SH-SY5Y (cell line): Measurements from ENCODE around the gene MAP1LC3C.

Experiments used
- GATA2 ChIP-seq: IDR thresholded peaks from 2 replicates; pipeline ENCODE4 v1.6.1; 2011; ENCODE audit warnings: mild to moderate bottlenecking, low read depth, low read length
- GATA3 ChIP-seq: IDR thresholded peaks from 2 replicates; pipeline ENCODE4 v1.6.1; 2011; ENCODE audit warnings: low read depth, mild to moderate bottlenecking, low read length, moderate library complexity

DNA sequence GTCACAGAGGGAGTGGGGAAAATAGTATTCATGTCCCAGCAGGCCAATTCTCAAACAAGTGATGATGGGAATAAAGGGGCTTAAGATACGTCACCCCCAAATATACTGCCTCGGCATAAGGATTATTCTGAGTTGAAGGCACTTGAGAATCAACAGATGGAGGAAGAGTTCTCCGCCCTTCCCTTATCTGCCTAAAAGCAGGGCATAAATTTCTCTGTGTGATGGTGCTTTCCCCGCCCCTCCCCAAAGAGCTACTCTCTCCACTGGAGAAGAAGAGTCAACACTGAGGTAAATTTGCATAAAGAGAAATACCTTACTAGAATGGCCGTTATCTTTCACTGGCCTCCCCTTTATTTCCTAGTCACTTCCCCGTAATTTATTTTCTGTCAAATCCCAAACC lies 22.7 kb downstream of the MAP1LC3C start:
- TF ChIP-seq GATA3 (no peak), GATA2 (no peak)
